ENCODE data around the gene FAM193B. TPM values are rescaled to one million over a fixed set of nuclear protein-coding genes. Genes with fewer than 3 reads are reported as not detected.
"Not testable (repeated sequence)": the region's sequence is repeated elsewhere in the genome, so short reads cannot be mapped to it uniquely, and the experiment has no call there.

The FAM193B gene
- total and polyA plus RNA-seq, 4 donors = 14.3 to 31.8 (median 15.8) TPM

DNA sequence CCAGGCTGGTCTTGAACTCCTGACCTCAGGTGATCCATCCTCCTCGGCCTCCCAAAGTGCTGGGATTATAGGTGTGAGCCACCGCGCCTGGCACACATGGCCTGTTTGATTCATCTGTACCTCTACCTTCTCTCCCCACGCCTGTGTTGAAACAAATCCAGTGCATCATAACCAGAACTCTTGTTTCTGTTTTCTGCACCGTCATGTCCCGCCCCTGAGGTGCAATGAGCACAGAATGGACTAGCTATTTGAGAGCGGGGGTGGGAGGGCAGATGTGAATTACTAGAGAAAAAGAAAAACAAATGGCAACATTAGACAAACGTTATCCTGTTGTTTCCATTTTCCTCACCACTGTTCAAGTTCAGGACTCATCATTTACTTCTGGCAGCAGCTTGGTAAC, 10.7 kb upstream of the FAM193B start:
- no peaks in the 10 kb centered on the region for H3K27me3 ChIP-seq (ENCODE audit: control insufficient read depth in 4 of 4, insufficient read depth in 4 of 4, low read length in 3 of 4)
- no peak for TF ChIP-seq TAF1 (conservative IDR thresholded peaks at IDR 0.05)
- no peak for TF ChIP-seq NR2F2 (IDR thresholded peaks at IDR 0.05)
- TF ChIP-seq FOXA2 (IDR thresholded peaks at IDR 0.05) = no peak
- no peak for TF ChIP-seq GABPA (IDR thresholded peaks at IDR 0.05 in 1 of 2, conservative IDR thresholded peaks at IDR 0.05 in 1 of 2)
- TF ChIP-seq HNF4G (IDR thresholded peaks at IDR 0.05) = no peak
- TF ChIP-seq SP1 (IDR thresholded peaks at IDR 0.05) = no peak
- TF ChIP-seq, protein P1, sequence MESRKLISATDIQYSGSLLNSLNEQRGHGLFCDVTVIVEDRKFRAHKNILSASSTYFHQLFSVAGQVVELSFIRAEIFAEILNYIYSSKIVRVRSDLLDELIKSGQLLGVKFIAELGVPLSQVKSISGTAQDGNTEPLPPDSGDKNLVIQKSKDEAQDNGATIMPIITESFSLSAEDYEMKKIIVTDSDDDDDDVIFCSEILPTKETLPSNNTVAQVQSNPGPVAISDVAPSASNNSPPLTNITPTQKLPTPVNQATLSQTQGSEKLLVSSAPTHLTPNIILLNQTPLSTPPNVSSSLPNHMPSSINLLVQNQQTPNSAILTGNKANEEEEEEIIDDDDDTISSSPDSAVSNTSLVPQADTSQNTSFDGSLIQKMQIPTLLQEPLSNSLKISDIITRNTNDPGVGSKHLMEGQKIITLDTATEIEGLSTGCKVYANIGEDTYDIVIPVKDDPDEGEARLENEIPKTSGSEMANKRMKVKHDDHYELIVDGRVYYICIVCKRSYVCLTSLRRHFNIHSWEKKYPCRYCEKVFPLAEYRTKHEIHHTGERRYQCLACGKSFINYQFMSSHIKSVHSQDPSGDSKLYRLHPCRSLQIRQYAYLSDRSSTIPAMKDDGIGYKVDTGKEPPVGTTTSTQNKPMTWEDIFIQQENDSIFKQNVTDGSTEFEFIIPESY (IDR thresholded peaks at IDR 0.05) = no peak
- no peak for TF ChIP-seq JUND (IDR thresholded peaks at IDR 0.05)
- TF ChIP-seq, protein P2, sequence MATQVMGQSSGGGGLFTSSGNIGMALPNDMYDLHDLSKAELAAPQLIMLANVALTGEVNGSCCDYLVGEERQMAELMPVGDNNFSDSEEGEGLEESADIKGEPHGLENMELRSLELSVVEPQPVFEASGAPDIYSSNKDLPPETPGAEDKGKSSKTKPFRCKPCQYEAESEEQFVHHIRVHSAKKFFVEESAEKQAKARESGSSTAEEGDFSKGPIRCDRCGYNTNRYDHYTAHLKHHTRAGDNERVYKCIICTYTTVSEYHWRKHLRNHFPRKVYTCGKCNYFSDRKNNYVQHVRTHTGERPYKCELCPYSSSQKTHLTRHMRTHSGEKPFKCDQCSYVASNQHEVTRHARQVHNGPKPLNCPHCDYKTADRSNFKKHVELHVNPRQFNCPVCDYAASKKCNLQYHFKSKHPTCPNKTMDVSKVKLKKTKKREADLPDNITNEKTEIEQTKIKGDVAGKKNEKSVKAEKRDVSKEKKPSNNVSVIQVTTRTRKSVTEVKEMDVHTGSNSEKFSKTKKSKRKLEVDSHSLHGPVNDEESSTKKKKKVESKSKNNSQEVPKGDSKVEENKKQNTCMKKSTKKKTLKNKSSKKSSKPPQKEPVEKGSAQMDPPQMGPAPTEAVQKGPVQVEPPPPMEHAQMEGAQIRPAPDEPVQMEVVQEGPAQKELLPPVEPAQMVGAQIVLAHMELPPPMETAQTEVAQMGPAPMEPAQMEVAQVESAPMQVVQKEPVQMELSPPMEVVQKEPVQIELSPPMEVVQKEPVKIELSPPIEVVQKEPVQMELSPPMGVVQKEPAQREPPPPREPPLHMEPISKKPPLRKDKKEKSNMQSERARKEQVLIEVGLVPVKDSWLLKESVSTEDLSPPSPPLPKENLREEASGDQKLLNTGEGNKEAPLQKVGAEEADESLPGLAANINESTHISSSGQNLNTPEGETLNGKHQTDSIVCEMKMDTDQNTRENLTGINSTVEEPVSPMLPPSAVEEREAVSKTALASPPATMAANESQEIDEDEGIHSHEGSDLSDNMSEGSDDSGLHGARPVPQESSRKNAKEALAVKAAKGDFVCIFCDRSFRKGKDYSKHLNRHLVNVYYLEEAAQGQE (IDR thresholded peaks at IDR 0.05) = no peak
- TF ChIP-seq EGR1 (IDR thresholded peaks at IDR 0.05; ENCODE audit: low read depth in 2 of 2) = no peak
- TF ChIP-seq, protein P3, sequence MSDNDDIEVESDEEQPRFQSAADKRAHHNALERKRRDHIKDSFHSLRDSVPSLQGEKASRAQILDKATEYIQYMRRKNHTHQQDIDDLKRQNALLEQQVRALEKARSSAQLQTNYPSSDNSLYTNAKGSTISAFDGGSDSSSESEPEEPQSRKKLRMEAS (IDR thresholded peaks at IDR 0.05) = no peak
- TF ChIP-seq RXRA (IDR thresholded peaks at IDR 0.05) = no peak
- TF ChIP-seq, protein P4, sequence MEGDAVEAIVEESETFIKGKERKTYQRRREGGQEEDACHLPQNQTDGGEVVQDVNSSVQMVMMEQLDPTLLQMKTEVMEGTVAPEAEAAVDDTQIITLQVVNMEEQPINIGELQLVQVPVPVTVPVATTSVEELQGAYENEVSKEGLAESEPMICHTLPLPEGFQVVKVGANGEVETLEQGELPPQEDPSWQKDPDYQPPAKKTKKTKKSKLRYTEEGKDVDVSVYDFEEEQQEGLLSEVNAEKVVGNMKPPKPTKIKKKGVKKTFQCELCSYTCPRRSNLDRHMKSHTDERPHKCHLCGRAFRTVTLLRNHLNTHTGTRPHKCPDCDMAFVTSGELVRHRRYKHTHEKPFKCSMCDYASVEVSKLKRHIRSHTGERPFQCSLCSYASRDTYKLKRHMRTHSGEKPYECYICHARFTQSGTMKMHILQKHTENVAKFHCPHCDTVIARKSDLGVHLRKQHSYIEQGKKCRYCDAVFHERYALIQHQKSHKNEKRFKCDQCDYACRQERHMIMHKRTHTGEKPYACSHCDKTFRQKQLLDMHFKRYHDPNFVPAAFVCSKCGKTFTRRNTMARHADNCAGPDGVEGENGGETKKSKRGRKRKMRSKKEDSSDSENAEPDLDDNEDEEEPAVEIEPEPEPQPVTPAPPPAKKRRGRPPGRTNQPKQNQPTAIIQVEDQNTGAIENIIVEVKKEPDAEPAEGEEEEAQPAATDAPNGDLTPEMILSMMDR (IDR thresholded peaks at IDR 0.05; ENCODE audit: low read depth, low read length, missing input control) = no peak
- no peak for DNase-seq (ENCODE audit: low spot score)
- H3K9me3 ChIP-seq (ENCODE audit: control insufficient read depth in 4 of 4, low read length in 3 of 4) = no peaks in the 10 kb centered on the region
- no peak overlapping the region for H3K9ac ChIP-seq (ENCODE audit: low read depth in 1 of 2, low read length in 2 of 2)
- H3K4me1 ChIP-seq (ENCODE audit: control insufficient read depth in 4 of 4, insufficient read depth in 4 of 4, low read length in 3 of 4) = no peaks in the 10 kb centered on the region
- no peaks in the 10 kb centered on the region for H3K36me3 ChIP-seq (ENCODE audit: control insufficient read depth in 4 of 4, insufficient read depth in 3 of 4, low read depth in 1 of 4, low read length in 3 of 4)
- H3K4me3 ChIP-seq (ENCODE audit: low read depth in 1 of 3, low read length in 3 of 3) = no peak overlapping the region
- WGBS = 81% methylated on average over 8 of the region's 8 CpGs
- no peak overlapping the region for H3K27ac ChIP-seq (ENCODE audit: low read depth in 1 of 2, low read length in 2 of 2)

DNA sequence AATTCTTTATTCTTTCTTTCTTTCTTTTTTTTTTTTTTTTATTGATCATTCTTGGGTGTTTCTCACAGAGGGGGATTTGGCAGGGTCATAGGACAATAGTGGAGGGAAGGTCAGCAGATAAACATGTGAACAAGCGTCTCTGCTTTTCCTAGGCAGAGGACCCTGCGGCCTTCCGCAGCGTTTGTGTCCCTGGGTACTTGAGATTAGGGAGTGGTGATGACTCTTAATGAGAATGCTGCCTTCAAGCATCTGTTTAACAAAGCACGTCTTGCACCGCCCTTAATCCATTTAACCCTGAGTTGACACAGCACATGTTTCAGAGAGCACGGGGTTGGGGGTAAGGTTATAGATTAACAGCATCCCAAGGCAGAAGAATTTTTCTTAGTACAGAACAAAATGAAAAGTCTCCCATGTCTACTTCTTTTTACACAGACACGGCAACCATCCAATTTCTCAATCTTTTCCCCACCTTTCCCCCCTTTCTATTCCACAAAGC, 5.1 kb upstream of the FAM193B start:
- not testable (repeated sequence) for H3K9ac ChIP-seq (ENCODE audit: low read depth in 1 of 2, low read length in 2 of 2); H3K36me3 ChIP-seq (ENCODE audit: control insufficient read depth in 4 of 4, insufficient read depth in 3 of 4, low read depth in 1 of 4, low read length in 3 of 4); H3K27me3 ChIP-seq (ENCODE audit: control insufficient read depth in 4 of 4, insufficient read depth in 4 of 4, low read length in 3 of 4); H3K4me1 ChIP-seq (ENCODE audit: control insufficient read depth in 4 of 4, insufficient read depth in 4 of 4, low read length in 3 of 4); H3K4me3 ChIP-seq (ENCODE audit: low read depth in 1 of 3, low read length in 3 of 3); H3K9me3 ChIP-seq (ENCODE audit: control insufficient read depth in 4 of 4, low read length in 3 of 4); H3K27ac ChIP-seq (ENCODE audit: low read depth in 1 of 2, low read length in 2 of 2); DNase-seq (ENCODE audit: low spot score)
- WGBS = 58% methylated on average over 8 of the region's 8 CpGs
